Activated CD8-positive, alpha-beta T cell treated with anti-CD3 and anti-CD28 coated beads, Interleukin-2, amount 10 ng/mL, durations not matched to agents 7 days and 5 days (primary cell): ENCODE data around the gene EGFLAM. TPM values are rescaled to one million over a fixed set of nuclear protein-coding genes. Genes with fewer than 3 reads are reported as not detected.

ENCODE experiments used
- ATAC-seq: fragments of 150-1000 bp; cut with Tn5 transposase; one replicate; pipeline ENCODE4 v1.10.0; 2021; ENCODE audit warnings: moderate library complexity
- CTCF ChIA-PET: fragments of 350-600 bp; sonication (Branson Sonifier 250); formaldehyde crosslinking; loops from one replicate; lab custom pipeline; 2021; ENCODE audit warnings: antibody characterized with exemption; lab: Charles Lee
- POLR2A ChIA-PET: fragments of 350-600 bp; sonication (Branson Sonifier 250); formaldehyde crosslinking; loops from one replicate; lab custom pipeline; 2021; ENCODE audit warnings: antibody characterized with exemption; lab: Charles Lee
- DNase-seq: peaks from one replicate; pipeline ENCODE4 v3.0.0-alpha.2; 2020
- H3K27ac Mint-ChIP-seq: one replicate; pipeline ENCODE4 v1.8.0; 2021; ENCODE audit warnings: mild to moderate bottlenecking, mixed read lengths
- H3K27me3 Mint-ChIP-seq: one replicate; pipeline ENCODE4 v1.8.0; 2021; ENCODE audit warnings: low read depth, mixed read lengths
- H3K36me3 Mint-ChIP-seq: one replicate; pipeline ENCODE4 v1.8.0; 2021; ENCODE audit warnings: low read depth, mixed read lengths
- H3K4me1 Mint-ChIP-seq: one replicate; pipeline ENCODE4 v1.8.0; 2021; ENCODE audit warnings: low read depth, mixed read lengths
- H3K4me3 Mint-ChIP-seq: one replicate; pipeline ENCODE4 v1.8.0; 2021; ENCODE audit warnings: mild to moderate bottlenecking, mixed read lengths
- H3K9me3 Mint-ChIP-seq: one replicate; pipeline ENCODE4 v1.8.0; 2022; ENCODE audit warnings: mixed read lengths; ENCODE audit not compliant: insufficient read depth
- total RNA-seq, 2 experiments: library from RNA; stranded (reverse); gene quantifications; one replicate each; pipeline ENCODE4 v1.2.3, GENCODE V29; 2021

The EGFLAM gene
- total RNA-seq, 2 experiments from 2014 or later = not detected

DNA sequence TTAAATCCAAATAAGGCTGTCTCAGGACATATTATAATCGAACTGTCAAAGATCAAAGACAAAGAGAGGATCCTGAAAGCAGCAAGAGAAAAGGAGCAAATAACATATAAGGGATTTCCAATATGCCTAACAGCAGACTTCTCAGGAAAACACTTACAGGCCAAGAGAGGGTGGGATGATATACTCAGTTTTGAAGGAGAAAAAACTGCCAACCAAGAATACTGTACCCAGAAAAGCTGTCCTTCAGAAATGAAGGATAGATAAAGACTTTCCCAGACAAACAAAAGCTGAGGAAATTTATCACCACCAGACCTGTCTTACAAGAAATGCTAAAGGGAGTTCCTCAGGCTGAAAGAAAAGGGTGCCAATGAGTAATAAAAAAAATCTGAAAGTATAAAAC, 16.0 kb downstream of the EGFLAM start:
- Mint-ChIP-seq H3K4me3 (no peak overlapping the region), H3K27ac (no peak overlapping the region), H3K4me1 (no peaks in the 10 kb centered on the region), H3K36me3 (no peaks in the 10 kb centered on the region), H3K9me3 (peaks cover 12% of the 10 kb centered on the region), H3K27me3 (no peaks in the 10 kb centered on the region)
- ChIA-PET CTCF (interaction anchor here (1.0 kb wide), 1 partner anchor 9 kb away, joined by 5 read pairs; no protein-coding TSS in a partner anchor), POLR2A (no interaction called here)
- DNase-seq (no peak), ATAC-seq (no peak)

DNA sequence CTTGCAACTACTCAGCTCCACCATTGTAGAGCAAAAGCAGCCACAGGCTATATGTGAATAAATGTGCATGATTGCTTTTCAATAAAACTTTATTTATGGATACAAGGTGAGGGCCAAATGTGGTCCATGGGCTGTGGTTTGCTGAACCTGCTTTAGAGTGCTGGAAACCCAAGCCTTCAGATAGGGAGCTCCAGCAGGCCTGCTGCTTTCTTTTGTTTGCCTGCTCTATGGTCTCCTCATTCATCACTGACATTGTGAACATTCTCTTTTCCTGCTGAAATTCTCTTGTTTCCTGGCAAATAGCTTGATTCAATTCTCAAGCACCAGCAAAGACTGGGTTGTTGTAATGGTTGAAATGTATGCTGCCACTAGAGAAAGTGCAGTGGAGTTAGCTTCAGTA, 26.0 kb downstream of the EGFLAM start:
- ChIA-PET CTCF (no interaction called here), POLR2A (no interaction called here)
- H3K4me3 Mint-ChIP-seq = no peak overlapping the region
- H3K36me3 Mint-ChIP-seq = no peaks in the 10 kb centered on the region
- H3K27me3 Mint-ChIP-seq = no peaks in the 10 kb centered on the region
- no peaks in the 10 kb centered on the region for H3K4me1 Mint-ChIP-seq
- ATAC-seq (no peak), DNase-seq (no peak)
- H3K9me3 Mint-ChIP-seq = no peaks in the 10 kb centered on the region
- no peak overlapping the region for H3K27ac Mint-ChIP-seq

DNA sequence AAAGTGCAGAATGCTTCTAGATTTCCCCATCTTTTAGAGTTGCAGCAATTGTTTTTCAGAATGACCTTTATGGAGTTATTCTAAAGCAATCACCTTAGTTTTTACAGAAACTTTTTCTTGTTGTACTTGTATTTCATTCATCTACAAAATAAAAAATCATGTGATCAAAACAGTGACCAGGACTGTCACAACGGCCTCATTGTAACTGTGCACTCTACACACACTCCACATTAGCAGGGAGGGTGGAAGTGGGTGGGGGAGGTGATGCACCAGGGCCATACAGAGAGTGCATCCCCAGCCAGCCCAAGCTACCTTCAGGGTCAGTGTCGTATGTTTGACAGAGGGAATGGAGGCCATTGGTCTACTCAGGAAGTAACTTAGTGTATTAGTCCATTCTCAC, 26.9 kb downstream of the EGFLAM start:
- ATAC-seq = no peak
- H3K9me3 Mint-ChIP-seq = no peaks in the 10 kb centered on the region
- H3K27ac Mint-ChIP-seq = no peak overlapping the region
- ChIA-PET CTCF (no interaction called here), POLR2A (no interaction called here)
- no peak for DNase-seq
- no peaks in the 10 kb centered on the region for H3K4me1 Mint-ChIP-seq
- no peak overlapping the region for H3K4me3 Mint-ChIP-seq
- no peaks in the 10 kb centered on the region for H3K27me3 Mint-ChIP-seq
- H3K36me3 Mint-ChIP-seq = no peaks in the 10 kb centered on the region

DNA sequence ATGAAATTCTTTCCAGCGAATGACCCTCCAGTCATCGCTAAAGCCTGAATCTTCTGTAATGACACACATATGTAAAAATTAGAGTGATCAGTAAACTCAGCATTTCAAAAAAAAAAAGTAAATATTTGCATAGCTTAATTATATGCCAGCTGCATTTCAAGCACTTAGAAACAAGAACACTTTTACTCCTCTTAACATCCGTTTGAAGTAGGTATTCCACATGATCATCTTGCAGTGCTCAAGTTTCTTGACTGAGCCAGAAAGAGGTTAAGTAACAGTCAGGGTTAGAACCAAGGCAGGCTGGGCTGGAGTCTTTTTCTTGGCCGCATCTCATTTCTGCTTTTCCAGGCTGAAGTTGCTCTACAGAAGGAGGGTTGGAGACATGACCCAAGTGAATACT, 27.6 kb downstream of the EGFLAM start:
- Mint-ChIP-seq H3K4me3 (no peak overlapping the region), H3K4me1 (no peaks in the 10 kb centered on the region), H3K27me3 (no peaks in the 10 kb centered on the region), H3K27ac (no peak overlapping the region), H3K36me3 (no peaks in the 10 kb centered on the region), H3K9me3 (no peaks in the 10 kb centered on the region)
- DNase-seq = no peak
- ATAC-seq = no peak
- ChIA-PET POLR2A (interaction anchor here (0.6 kb wide), 1 partner anchor 38 kb away, joined by 3 read pairs; no protein-coding TSS in a partner anchor), CTCF (interaction anchor here (1.1 to 1.5 kb wide), 2 partner anchors 17 to 21 kb away, joined by 3 read pairs; no protein-coding TSS in a partner anchor)

DNA sequence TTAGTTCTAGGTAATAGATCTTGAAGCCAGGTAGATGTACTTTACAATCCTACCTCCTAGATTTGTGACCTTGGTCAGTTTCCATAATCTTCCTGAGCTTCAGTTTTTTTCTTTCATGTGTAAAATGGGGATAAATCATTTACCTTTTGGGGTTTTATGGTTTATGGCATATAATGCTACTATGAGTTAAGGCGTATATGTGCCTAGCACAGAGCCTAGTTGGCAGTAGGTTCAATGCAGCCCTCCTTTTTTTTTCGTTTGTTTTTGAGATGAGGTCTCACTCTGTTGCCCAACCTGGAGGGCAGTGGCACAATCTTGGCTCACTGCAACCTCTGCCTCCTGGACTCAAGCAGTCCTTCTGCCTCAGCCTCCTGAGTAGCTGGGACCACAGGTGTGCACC, 28.8 kb downstream of the EGFLAM start:
- ATAC-seq (no peak), DNase-seq (no peak)
- Mint-ChIP-seq H3K9me3 (no peaks in the 10 kb centered on the region), H3K4me1 (no peaks in the 10 kb centered on the region), H3K27me3 (no peaks in the 10 kb centered on the region), H3K36me3 (no peaks in the 10 kb centered on the region), H3K4me3 (no peak overlapping the region), H3K27ac (no peak overlapping the region)
- ChIA-PET POLR2A (no interaction called here), CTCF (interaction anchor here (1.1 to 1.5 kb wide), 2 partner anchors 16 to 22 kb away, joined by 3 read pairs; no protein-coding TSS in a partner anchor)

DNA sequence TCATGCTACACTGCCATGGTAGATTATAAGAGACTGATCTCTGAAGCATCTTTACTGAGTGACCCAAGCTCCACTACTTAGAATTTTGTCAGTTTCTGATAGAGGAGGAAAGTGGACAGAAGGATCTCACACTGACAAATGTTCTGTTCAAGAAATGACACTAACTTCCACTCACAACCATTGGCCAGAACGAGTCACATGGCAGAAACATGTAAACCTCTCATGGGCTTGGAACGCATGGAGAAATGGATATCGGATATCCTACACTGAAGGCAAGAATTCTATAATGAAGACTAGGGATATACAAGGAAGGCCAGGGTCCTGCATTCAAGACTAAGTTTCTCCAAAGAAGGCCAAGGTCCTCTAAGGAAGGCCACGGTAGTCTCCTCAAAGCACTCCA, 31.1 kb downstream of the EGFLAM start:
- Mint-ChIP-seq H3K4me3 (no peak overlapping the region), H3K27ac (no peak overlapping the region), H3K27me3 (peaks cover 2% of the 10 kb centered on the region), H3K36me3 (no peaks in the 10 kb centered on the region), H3K9me3 (no peaks in the 10 kb centered on the region), H3K4me1 (no peaks in the 10 kb centered on the region)
- DNase-seq (no peak), ATAC-seq (no peak)
- POLR2A ChIA-PET = no interaction called here
- CTCF ChIA-PET = no interaction called here

DNA sequence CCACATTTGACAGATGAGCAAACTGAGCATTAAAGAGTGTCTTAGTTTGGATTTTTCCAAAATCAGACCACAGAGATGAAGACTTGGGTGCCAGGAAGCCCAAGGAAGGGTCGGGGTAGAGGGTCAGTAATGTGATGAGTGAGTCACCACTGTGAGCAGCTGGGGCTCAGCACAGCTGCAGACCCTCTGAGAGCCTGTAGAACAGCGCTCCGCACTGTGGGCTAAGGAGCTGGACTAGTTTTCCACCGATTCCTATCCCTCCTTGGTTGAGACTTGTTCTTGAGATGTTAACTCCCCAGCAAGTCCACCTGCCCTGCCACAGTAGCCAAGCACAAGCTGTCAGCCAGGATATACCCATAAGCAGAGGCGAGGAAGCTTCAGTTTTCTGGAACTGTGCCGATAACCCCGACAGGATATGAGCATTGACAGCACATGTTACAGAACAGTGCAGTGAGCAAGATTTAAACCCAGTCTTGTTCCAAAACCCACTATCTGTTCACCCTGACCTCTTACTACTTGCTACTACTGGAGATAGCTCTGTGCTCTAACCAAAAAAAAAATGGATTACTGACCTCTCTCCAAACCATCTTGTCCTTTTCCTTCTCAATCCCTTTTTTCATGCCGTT, 31.8 kb downstream of the EGFLAM start:
- H3K9me3 Mint-ChIP-seq = no peaks in the 10 kb centered on the region
- ChIA-PET POLR2A (no interaction called here), CTCF (no interaction called here)

DNA sequence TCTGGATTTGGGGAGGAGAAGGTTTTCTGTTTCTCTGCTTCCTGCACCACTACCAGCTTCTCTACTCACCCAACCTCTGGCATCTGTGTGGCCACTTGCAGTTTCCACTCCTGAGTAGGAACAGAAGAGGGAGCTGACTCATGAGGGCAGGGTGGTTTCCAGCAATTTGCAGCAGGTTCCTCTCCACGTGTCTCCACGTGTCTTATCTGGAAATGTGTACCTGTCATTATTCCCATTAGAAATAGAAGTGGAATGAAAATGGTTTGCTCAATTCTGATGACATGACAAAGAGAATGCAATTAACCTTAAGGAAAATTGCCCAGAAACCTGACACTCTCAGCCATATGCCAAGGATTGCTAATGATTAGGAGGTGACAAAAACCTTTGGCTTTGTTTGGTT, 33.0 kb downstream of the EGFLAM start:
- POLR2A ChIA-PET = no interaction called here

More for the DNA sequence above, 31.8 kb downstream of the EGFLAM start:
- H3K4me3 Mint-ChIP-seq = no peak overlapping the region
- H3K27me3 Mint-ChIP-seq = peaks cover 2% of the 10 kb centered on the region
- H3K27ac Mint-ChIP-seq = no peak overlapping the region
- H3K36me3 Mint-ChIP-seq = no peaks in the 10 kb centered on the region
- H3K4me1 Mint-ChIP-seq = no peaks in the 10 kb centered on the region
- ATAC-seq = no peak
- no peak for DNase-seq

DNA sequence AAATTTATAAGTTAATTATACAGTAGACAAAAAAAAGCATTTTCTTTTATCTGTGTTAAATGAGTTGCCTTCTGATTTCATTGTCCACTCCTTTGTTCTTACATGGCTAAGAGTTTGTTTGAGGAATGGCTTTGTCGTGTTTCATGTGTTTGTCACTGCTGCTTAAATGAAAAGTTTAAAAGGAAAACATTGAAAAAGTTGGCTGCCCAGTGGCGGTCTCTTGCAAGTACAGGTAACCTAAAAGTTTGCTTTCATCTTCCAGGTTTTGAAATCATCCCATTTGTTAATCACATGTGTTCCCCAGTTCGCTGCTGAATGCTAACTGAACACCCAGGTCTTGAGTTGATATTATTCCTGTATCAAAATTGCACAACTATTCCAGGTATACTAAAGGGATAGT, 33.9 kb downstream of the EGFLAM start:
- POLR2A ChIA-PET = no interaction called here
- DNase-seq (no peak), ATAC-seq (no peak)
- no peaks in the 10 kb centered on the region for H3K4me1 Mint-ChIP-seq
- H3K4me3 Mint-ChIP-seq = no peak overlapping the region
- no peak overlapping the region for H3K27ac Mint-ChIP-seq
- CTCF ChIA-PET = no interaction called here
- peaks cover 5% of the 10 kb centered on the region for H3K27me3 Mint-ChIP-seq
- H3K9me3 Mint-ChIP-seq = no peaks in the 10 kb centered on the region
- no peaks in the 10 kb centered on the region for H3K36me3 Mint-ChIP-seq

More for the DNA sequence above, 33.0 kb downstream of the EGFLAM start:
- peaks cover 5% of the 10 kb centered on the region for H3K27me3 Mint-ChIP-seq
- no peak overlapping the region for H3K4me3 Mint-ChIP-seq
- CTCF ChIA-PET = no interaction called here
- no peaks in the 10 kb centered on the region for H3K9me3 Mint-ChIP-seq
- H3K4me1 Mint-ChIP-seq = no peaks in the 10 kb centered on the region
- no peak for DNase-seq
- H3K27ac Mint-ChIP-seq = no peak overlapping the region
- no peak for ATAC-seq
- H3K36me3 Mint-ChIP-seq = no peaks in the 10 kb centered on the region

DNA sequence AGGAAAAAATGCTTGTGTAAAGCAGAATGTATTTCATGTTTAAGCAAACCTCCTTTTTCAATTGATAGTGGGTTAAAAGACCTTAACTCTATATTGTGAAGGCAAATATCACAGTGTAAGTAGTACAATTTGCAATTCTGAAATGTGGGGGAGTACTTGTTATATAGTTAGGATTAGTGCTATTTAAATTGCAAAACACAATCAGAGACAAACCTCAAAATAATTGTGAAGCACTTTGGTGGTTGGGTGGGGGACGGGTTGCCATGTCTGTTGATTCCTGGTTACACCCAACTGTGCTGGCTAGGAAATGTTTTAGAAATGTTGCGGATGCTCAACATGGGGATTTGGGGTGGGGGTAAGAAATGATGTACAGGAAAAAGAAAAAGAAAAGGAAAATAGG, 37.4 kb downstream of the EGFLAM start:
- no peak for ATAC-seq
- ChIA-PET POLR2A (no interaction called here), CTCF (no interaction called here)
- Mint-ChIP-seq H3K27ac (no peak overlapping the region), H3K36me3 (no peaks in the 10 kb centered on the region), H3K4me1 (no peaks in the 10 kb centered on the region), H3K4me3 (no peak overlapping the region), H3K27me3 (peaks cover 5% of the 10 kb centered on the region), H3K9me3 (no peaks in the 10 kb centered on the region)
- DNase-seq = no peak

DNA sequence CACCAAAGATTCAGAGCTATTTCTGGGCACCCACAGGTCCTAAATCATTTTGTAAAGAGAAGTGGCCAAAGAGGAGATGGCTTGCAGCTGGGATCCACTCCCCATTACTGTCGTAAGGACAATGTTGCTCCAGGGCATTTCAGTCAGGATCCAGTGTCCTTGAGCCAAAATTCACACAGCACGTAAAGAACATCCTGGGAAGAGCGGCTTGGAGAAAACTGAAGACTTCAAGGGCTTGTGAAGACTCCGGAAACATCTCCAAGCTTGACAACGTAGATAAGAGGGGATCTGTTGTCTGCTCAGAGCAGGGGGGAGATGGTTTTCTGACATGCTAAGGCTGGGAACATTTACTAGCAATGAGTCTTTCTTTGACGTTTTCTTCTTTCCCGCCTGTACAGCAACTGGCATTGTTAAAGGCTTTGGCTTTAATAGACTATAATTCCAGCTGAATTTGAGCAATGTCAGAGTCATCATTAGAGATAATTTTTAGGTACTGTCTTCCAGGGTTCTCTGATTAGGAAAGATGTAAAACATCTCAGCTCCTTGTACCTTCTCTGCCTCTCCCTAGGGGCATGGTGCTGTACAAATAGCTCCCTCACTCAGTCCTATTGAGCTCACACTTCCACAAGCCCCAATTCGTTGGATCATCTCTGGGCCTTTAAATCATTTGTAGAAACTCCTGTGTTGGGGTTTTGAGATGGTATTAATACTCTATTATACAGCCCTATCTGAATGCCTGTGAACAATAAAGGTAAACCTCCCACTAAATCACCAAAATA, 39.7 kb downstream of the EGFLAM start:
- H3K4me1 Mint-ChIP-seq = no peaks in the 10 kb centered on the region
- ATAC-seq (no peak), DNase-seq (no peak)
- no peaks in the 10 kb centered on the region for H3K36me3 Mint-ChIP-seq
- peaks cover 2% of the 10 kb centered on the region for H3K27me3 Mint-ChIP-seq
- H3K27ac Mint-ChIP-seq = no peak overlapping the region
- no peaks in the 10 kb centered on the region for H3K9me3 Mint-ChIP-seq
- no peak overlapping the region for H3K4me3 Mint-ChIP-seq
- CTCF ChIA-PET = interaction anchor here (1.0 kb wide), 1 partner anchor 10 kb away, joined by 3 read pairs; no protein-coding TSS in a partner anchor
- POLR2A ChIA-PET = no interaction called here

DNA sequence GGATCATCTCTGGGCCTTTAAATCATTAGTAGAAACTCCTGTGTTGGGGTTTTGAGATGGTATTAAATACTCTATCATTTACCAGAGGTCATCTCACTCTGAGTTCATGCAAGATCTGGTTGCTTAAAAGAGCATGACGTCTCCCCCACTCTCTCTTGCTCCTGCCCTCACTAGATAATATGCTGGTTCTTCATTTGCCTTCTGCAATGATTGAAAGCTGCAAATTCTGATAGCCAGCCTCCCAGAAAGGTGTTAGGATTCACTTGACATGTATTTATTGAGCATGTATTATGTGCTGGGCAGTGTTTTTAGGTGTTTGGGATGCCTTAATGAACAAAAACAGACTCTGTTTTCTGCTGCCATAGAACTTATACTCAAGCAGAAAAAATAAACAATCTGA, 41.2 kb downstream of the EGFLAM start:
- DNase-seq = no peak
- POLR2A ChIA-PET = no interaction called here

More for the DNA sequence above, 41.2 kb downstream of the EGFLAM start:
- ATAC-seq = no peak
- CTCF ChIA-PET = no interaction called here
- Mint-ChIP-seq H3K4me1 (no peaks in the 10 kb centered on the region), H3K4me3 (no peak overlapping the region), H3K27me3 (peaks cover 2% of the 10 kb centered on the region), H3K36me3 (no peaks in the 10 kb centered on the region), H3K9me3 (peaks cover 3% of the 10 kb centered on the region), H3K27ac (no peak overlapping the region)
